Neuronal stem cell (in vitro differentiated cells): ENCODE data around the gene MAGEC2. TPM values are rescaled to one million over a fixed set of nuclear protein-coding genes. Genes with fewer than 3 reads are reported as not detected.

ENCODE experiments used
- DNase-seq: peaks from one replicate; pipeline ENCODE4 v3.0.0-alpha.2; 2013; ENCODE audit warnings: low spot score
- H2AFZ ChIP-seq: one replicate; pipeline ENCODE4 v1.6.1; 2013; ENCODE audit warnings: mild to moderate bottlenecking, low read length, inconsistent platforms
- H2AK5ac ChIP-seq: 2 replicates; pipeline ENCODE4 v1.6.1; 2013; ENCODE audit warnings: low read depth, mild to moderate bottlenecking, inconsistent platforms, low read length, moderate library complexity, mixed read lengths
- H2BK120ac ChIP-seq: 2 replicates; pipeline ENCODE4 v1.6.1; 2013; ENCODE audit warnings: low read depth, mild to moderate bottlenecking, inconsistent platforms, low read length, moderate library complexity, mixed read lengths
- H2BK12ac ChIP-seq: one replicate; pipeline ENCODE4 v1.6.1; 2013; ENCODE audit warnings: low read length, inconsistent platforms
- H2BK15ac ChIP-seq: 2 replicates; pipeline ENCODE4 v1.6.1; 2013; ENCODE audit warnings: mild to moderate bottlenecking, low read length, inconsistent platforms, mixed read lengths
- H2BK5ac ChIP-seq: one replicate; pipeline ENCODE4 v1.6.1; 2013; ENCODE audit warnings: inconsistent platforms, mild to moderate bottlenecking, low read length, moderate library complexity
- H3K14ac ChIP-seq: one replicate; pipeline ENCODE4 v1.6.1; 2013; ENCODE audit warnings: low read length, inconsistent platforms
- H3K18ac ChIP-seq: 2 replicates; pipeline ENCODE4 v1.6.1; 2013; ENCODE audit warnings: low read length, inconsistent platforms
- H3K23ac ChIP-seq: 2 replicates; pipeline ENCODE4 v1.6.1; 2013; ENCODE audit warnings: low read depth, mild to moderate bottlenecking, mixed read lengths, low read length, inconsistent platforms; ENCODE audit not compliant: poor library complexity
- H3K27ac ChIP-seq: replicated peaks from 3 replicates; pipeline ENCODE4 v1.5.1; 2013; ENCODE audit warnings: low read length, inconsistent platforms
- H3K27me3 ChIP-seq, 3 experiments: 2 replicates each; pipeline ENCODE4 v1.6.1; 2013; ENCODE audit warnings: low read length in 3 of 3, mild to moderate bottlenecking in 2 of 3, inconsistent platforms in 1 of 3, low read depth in 1 of 3, mixed read lengths in 1 of 3, moderate library complexity in 1 of 3; ENCODE audit not compliant: control insufficient read depth in 3 of 3, insufficient read depth in 3 of 3
- H3K36me3 ChIP-seq, 2 donors: replicated peaks in 1 of 2; 2 replicates each; pipeline ENCODE4 v1.6.1; 2013; ENCODE audit warnings: low read length in 2 of 2; ENCODE audit not compliant: control insufficient read depth in 2 of 2, insufficient read depth in 2 of 2
- H3K4ac ChIP-seq: 2 replicates; pipeline ENCODE4 v1.6.1; 2013; ENCODE audit warnings: inconsistent platforms, mild to moderate bottlenecking, low read length, moderate library complexity
- H3K4me1 ChIP-seq, 2 donors: 1 replicate in 1 of 2; 2 replicates in 1 of 2; pipeline ENCODE4 v1.6.1; 2013; ENCODE audit warnings: low read length in 2 of 2, low read depth in 1 of 2; ENCODE audit not compliant: control insufficient read depth in 2 of 2, insufficient read depth in 1 of 2
- H3K4me2 ChIP-seq: one replicate; pipeline ENCODE4 v1.6.1; 2013; ENCODE audit warnings: mild to moderate bottlenecking, low read length, inconsistent platforms; ENCODE audit not compliant: insufficient read depth, poor library complexity, severe bottlenecking
- H3K4me3 ChIP-seq, 2 donors: 2 replicates each; pipeline ENCODE4 v1.5.1; 2013; ENCODE audit warnings: low read length in 2 of 2, mild to moderate bottlenecking in 2 of 2, inconsistent platforms in 1 of 2, moderate library complexity in 1 of 2
- H3K79me1 ChIP-seq: one replicate; pipeline ENCODE4 v1.6.1; 2013; ENCODE audit warnings: low read depth, mild to moderate bottlenecking, inconsistent platforms, low read length, moderate library complexity
- H3K9ac ChIP-seq: one replicate; pipeline ENCODE4 v1.6.1; 2013; ENCODE audit warnings: mild to moderate bottlenecking, low read depth, low read length, inconsistent platforms; ENCODE audit not compliant: poor library complexity
- H3K9me3 ChIP-seq, 2 donors: replicated peaks in 1 of 2; 2 replicates each; pipeline versions ENCODE3 to v1.6.1; 2013; ENCODE audit warnings: low read length in 2 of 2, mild to moderate bottlenecking in 2 of 2, inconsistent platforms in 1 of 2, low read depth in 1 of 2, mixed read lengths in 1 of 2, moderate library complexity in 1 of 2; ENCODE audit not compliant: control insufficient read depth in 2 of 2, insufficient read depth in 1 of 2
- H4K8ac ChIP-seq: one replicate; pipeline ENCODE4 v1.6.1; 2013; ENCODE audit warnings: low read depth, mild to moderate bottlenecking, inconsistent platforms, low read length, moderate library complexity
- H4K91ac ChIP-seq: one replicate; pipeline ENCODE4 v1.6.1; 2013; ENCODE audit warnings: low read length, low read depth, mild to moderate bottlenecking, inconsistent platforms; ENCODE audit not compliant: poor library complexity
- WGBS, 2 donors: extraction: QIAGEN DNeasy Blood & Tissue Kit; methylation state at CpG; one replicate each; pipeline ENCODE4 v1.1.7; 2013; ENCODE audit warnings: missing lambda C conversion rate in 2 of 2, mixed read lengths in 1 of 2; ENCODE audit not compliant: insufficient read length in 2 of 2, insufficient replicate concordance in 1 of 2; ENCODE audit errors: extremely low coverage in 2 of 2; 5-methylcytosine and 5-hydroxymethylcytosine counted together
- polyA plus RNA-seq, 2 experiments: library from polyadenylated mRNA; stranded (reverse); fragments of 200-250 nt; gene quantifications; one replicate each; pipeline ENCODE4 v1.2.3, GENCODE V29; 2013

MAGEC2 gene
- not detected for polyA plus RNA-seq (2013, experiment 1 of 2)
- not detected for polyA plus RNA-seq (2013, experiment 2 of 2)

- H3K79me1 ChIP-seq, result no peaks in the 10 kb centered on the region
- no peak within 1 kb of the TSS for H3K9ac ChIP-seq
- no peak for DNase-seq
- no peak within 1 kb of the TSS for H2AK5ac ChIP-seq
- H3K9me3 ChIP-seq, result no peaks in the 10 kb centered on the region
- H2BK5ac ChIP-seq, result no peak within 1 kb of the TSS
- no peak within 1 kb of the TSS for H3K4me3 ChIP-seq
- H3K4me2 ChIP-seq, result no peak within 1 kb of the TSS
- no peak within 1 kb of the TSS for H2BK15ac ChIP-seq
- no peaks in the 10 kb centered on the region for H3K4me1 ChIP-seq
- no peak within 1 kb of the TSS for H2BK120ac ChIP-seq
- no peak within 1 kb of the TSS for H3K27ac ChIP-seq
- H3K27me3 ChIP-seq, result no peaks in the 10 kb centered on the region
- H3K23ac ChIP-seq, result no peak within 1 kb of the TSS
- H3K4ac ChIP-seq, result no peak within 1 kb of the TSS
- no peaks in the 10 kb centered on the region for H3K36me3 ChIP-seq
- no peak within 1 kb of the TSS for H2BK12ac ChIP-seq
- no peak within 1 kb of the TSS for H3K14ac ChIP-seq
- H4K91ac ChIP-seq, result no peak within 1 kb of the TSS
- H2AFZ ChIP-seq, result no peak within 1 kb of the TSS
- no CpG with 5 or more reads among the region's 28 CpGs for WGBS, 2 donors
- no peak within 1 kb of the TSS for H3K18ac ChIP-seq
- no peak within 1 kb of the TSS for H4K8ac ChIP-seq
These were observed at the start of gene MAGEC2 for GRCh38 chrX:142204522-142205433. MAGEC2 (minus strand) TSS chrX:142205290; CDS start chrX:142203987, 1,303 bp downstream.

GRCh38 chrX:142251680-142252079, 46.6 kb upstream of the MAGEC2 start:
- no peak overlapping the region for H2BK120ac ChIP-seq
- H2AK5ac ChIP-seq, result no peak overlapping the region
- no peaks in the 10 kb centered on the region for H3K79me1 ChIP-seq
- H3K4me1 ChIP-seq, result no peaks in the 10 kb centered on the region
- no peaks in the 10 kb centered on the region for H3K9me3 ChIP-seq
- H3K4me2 ChIP-seq, result no peak overlapping the region
- no peaks in the 10 kb centered on the region for H3K36me3 ChIP-seq
- H3K23ac ChIP-seq, result no peak overlapping the region
- no CpG with 5 or more reads among the region's 4 CpGs for WGBS, 2 donors
- no peaks in the 10 kb centered on the region for H3K27me3 ChIP-seq
- H3K4ac ChIP-seq, result no peak overlapping the region
- no peak overlapping the region for H3K4me3 ChIP-seq
- H3K9ac ChIP-seq, result no peak overlapping the region
- H2AFZ ChIP-seq, result no peak overlapping the region
- no peak overlapping the region for H3K14ac ChIP-seq
- no peak for DNase-seq
- no peak overlapping the region for H2BK5ac ChIP-seq
- no peak overlapping the region for H3K27ac ChIP-seq
- H3K18ac ChIP-seq, result no peak overlapping the region
- no peak overlapping the region for H4K8ac ChIP-seq
- H4K91ac ChIP-seq, result no peak overlapping the region
- H2BK12ac ChIP-seq, result no peak overlapping the region
- no peak overlapping the region for H2BK15ac ChIP-seq

GRCh38 chrX:142251202-142251601, 46.1 kb upstream of the MAGEC2 start:
- H3K14ac ChIP-seq, result no peak overlapping the region
- DNase-seq, result no peak
- no peak overlapping the region for H2BK12ac ChIP-seq
- no peak overlapping the region for H2AFZ ChIP-seq
- H3K27ac ChIP-seq, result no peak overlapping the region
- H3K18ac ChIP-seq, result no peak overlapping the region
- H2AK5ac ChIP-seq, result no peak overlapping the region
- H3K27me3 ChIP-seq, result no peaks in the 10 kb centered on the region
- H3K23ac ChIP-seq, result no peak overlapping the region
- WGBS, 2 donors, result no CpG with 5 or more reads among the region's 4 CpGs
- H3K79me1 ChIP-seq, result no peaks in the 10 kb centered on the region
- H4K8ac ChIP-seq, result no peak overlapping the region
- no peaks in the 10 kb centered on the region for H3K36me3 ChIP-seq
- no peaks in the 10 kb centered on the region for H3K9me3 ChIP-seq
- no peak overlapping the region for H3K9ac ChIP-seq
- no peak overlapping the region for H2BK120ac ChIP-seq
- no peaks in the 10 kb centered on the region for H3K4me1 ChIP-seq
- H3K4me2 ChIP-seq, result no peak overlapping the region
- H3K4ac ChIP-seq, result no peak overlapping the region
- H2BK5ac ChIP-seq, result no peak overlapping the region
- H4K91ac ChIP-seq, result no peak overlapping the region
- no peak overlapping the region for H3K4me3 ChIP-seq
- H2BK15ac ChIP-seq, result no peak overlapping the region

- Histone ChIP-seq H3K27me3 (no peaks in the 10 kb centered on the region), H3K14ac (no peak overlapping the region), H3K9me3 (no peaks in the 10 kb centered on the region), H4K91ac (no peak overlapping the region), H3K4ac (no peak overlapping the region), H2AFZ (no peak overlapping the region), H3K79me1 (no peaks in the 10 kb centered on the region), H2BK5ac (no peak overlapping the region), H3K4me2 (no peak overlapping the region), H3K23ac (no peak overlapping the region), H3K18ac (peak overlapping the region; percentile 28), H3K27ac (no peak overlapping the region), H3K9ac (no peak overlapping the region), H2AK5ac (no peak overlapping the region), H3K4me3 (no peak overlapping the region), H2BK12ac (no peak overlapping the region), H2BK120ac (no peak overlapping the region), H3K4me1 (no peaks in the 10 kb centered on the region), H3K36me3 (no peaks in the 10 kb centered on the region), H2BK15ac (no peak overlapping the region), H4K8ac (no peak overlapping the region)
- DNase-seq, result no peak
- no CpG with 5 or more reads among the region's 4 CpGs for WGBS, 2 donors
These were observed 45.4 kb upstream of the MAGEC2 start for GRCh38 chrX:142250502-142250901.
